Kidney epithelial cell (primary cell): Measurements from ENCODE around the gene ZSWIM6. TPM values are rescaled to one million over a fixed set of nuclear protein-coding genes. Genes with fewer than 3 reads are reported as not detected.
"Not testable (repeated sequence)": the region's sequence is repeated elsewhere in the genome, so short reads cannot be mapped to it uniquely, and the experiment has no call there.

ENCODE experiments used
- DNase-seq: peaks from one replicate; pipeline ENCODE4 v3.0.0-alpha.2; 2010; ENCODE audit warnings: low read depth
- H3K27me3 ChIP-seq: 2 replicates; pipeline ENCODE4 v1.6.0; 2011; ENCODE audit warnings: low read length; ENCODE audit not compliant: control insufficient read depth, insufficient read depth
- H3K36me3 ChIP-seq: 2 replicates; pipeline ENCODE4 v1.5.1; 2011; ENCODE audit warnings: low read length; ENCODE audit not compliant: control insufficient read depth, insufficient read depth
- H3K4me3 ChIP-seq: 2 replicates; pipeline ENCODE4 v1.5.1; 2011; ENCODE audit warnings: low read depth, mild to moderate bottlenecking, control low read depth, low read length
- total RNA-seq: library from RNA; depleted of rRNA; stranded (reverse); fragments of >200 nt; gene quantifications from 2 replicates; pipeline ENCODE4 v1.2.3, GENCODE V29; 2015
- TF ChIP-seq, protein P1 (sequence below): IDR thresholded peaks from 2 replicates; pipeline ENCODE4 v1.5.1; 2011; ENCODE audit warnings: mild to moderate bottlenecking, moderate library complexity, low read length, control low read depth, inconsistent platforms; ENCODE audit not compliant: insufficient read depth, poor library complexity, severe bottlenecking

Gene ZSWIM6
- total RNA-seq, 1 donor from 2014 or later = 18.5 TPM

DNA sequence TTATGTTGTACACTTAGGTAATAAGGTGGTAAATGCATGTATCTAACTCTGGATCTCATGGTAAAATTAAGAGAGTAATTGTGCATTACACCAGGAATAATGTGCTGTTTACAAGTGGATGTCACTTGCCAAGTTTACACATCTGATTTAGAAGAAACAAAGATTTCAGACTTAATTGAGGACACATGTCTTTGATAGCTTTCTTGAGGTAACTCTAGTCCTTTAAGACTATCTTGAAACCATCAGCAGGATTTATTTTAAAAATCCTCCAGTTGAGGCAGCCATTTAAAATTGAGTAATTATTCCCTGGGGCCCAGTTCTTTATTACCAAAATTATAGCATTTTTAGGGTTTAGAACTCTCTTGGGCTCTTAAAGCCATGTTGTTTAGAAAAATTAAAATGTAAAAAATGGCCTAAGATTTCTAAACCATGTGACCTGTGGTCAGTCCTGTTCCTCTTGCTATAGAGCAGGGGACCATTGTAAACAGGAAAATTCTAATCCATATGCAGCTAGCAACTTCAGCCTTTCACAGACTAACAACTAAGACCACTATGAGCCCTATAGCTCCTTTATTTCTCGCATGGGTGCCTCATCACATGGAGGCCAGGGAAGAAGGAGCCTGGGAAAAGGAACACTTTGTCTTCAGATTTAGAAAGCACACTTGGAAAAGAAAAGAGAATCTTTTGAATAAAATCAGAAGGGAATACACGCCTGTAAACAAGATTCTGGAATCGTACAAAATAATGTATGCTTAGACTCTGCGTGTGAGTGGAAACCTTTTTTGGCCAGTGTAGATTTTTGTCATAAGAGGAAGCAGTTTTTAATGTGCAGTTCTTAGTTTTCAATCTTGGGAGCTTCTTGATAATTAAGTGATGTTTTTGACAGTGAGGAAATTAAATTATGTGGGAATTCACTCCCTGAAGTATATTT lies 71.2 kb downstream of the ZSWIM6 start:
- TF ChIP-seq, protein P1, sequence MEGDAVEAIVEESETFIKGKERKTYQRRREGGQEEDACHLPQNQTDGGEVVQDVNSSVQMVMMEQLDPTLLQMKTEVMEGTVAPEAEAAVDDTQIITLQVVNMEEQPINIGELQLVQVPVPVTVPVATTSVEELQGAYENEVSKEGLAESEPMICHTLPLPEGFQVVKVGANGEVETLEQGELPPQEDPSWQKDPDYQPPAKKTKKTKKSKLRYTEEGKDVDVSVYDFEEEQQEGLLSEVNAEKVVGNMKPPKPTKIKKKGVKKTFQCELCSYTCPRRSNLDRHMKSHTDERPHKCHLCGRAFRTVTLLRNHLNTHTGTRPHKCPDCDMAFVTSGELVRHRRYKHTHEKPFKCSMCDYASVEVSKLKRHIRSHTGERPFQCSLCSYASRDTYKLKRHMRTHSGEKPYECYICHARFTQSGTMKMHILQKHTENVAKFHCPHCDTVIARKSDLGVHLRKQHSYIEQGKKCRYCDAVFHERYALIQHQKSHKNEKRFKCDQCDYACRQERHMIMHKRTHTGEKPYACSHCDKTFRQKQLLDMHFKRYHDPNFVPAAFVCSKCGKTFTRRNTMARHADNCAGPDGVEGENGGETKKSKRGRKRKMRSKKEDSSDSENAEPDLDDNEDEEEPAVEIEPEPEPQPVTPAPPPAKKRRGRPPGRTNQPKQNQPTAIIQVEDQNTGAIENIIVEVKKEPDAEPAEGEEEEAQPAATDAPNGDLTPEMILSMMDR = no peak
- Histone ChIP-seq H3K36me3 (no peaks in the 10 kb centered on the region), H3K27me3 (no peaks in the 10 kb centered on the region), H3K4me3 (no peak overlapping the region)
- no peak for DNase-seq

GRCh38 chr5:61405511-61406295 lies 73.6 kb downstream of the ZSWIM6 start:
- TF ChIP-seq, protein P1 = no peak
- no peak for DNase-seq
- Histone ChIP-seq H3K27me3 (no peaks in the 10 kb centered on the region), H3K4me3 (no peak overlapping the region), H3K36me3 (no peaks in the 10 kb centered on the region)

GRCh38 chr5:61406497-61406896 lies 74.4 kb downstream of the ZSWIM6 start:
- H3K4me3 ChIP-seq, DNase-seq, H3K27me3 ChIP-seq, H3K36me3 ChIP-seq: not testable (repeated sequence)

DNA sequence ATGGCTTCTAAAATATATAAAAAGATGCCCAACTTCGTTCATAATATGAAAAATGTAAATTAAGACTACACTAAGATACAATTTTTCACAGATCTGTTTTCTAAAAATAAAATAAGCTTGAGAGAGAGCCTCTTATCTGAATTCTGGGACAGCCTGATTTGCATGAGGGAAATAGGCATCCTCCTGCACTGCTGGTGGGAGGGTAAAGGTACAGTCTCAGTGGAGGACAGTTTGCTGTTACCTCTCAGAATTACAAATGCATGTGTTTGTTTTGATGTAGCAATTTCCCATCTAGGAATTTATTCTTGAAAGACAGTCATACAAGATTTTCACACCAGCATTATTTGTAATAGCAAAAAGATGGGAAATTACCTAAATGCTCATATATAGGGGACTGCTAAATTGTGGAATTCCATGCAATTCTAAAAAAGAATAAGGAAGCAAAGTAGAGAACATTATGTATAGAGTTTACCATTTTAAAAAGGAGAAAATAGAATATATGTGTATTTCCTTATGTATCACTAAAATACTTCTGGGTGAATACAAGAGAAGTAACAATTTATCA lies 75.7 kb downstream of the ZSWIM6 start:
- H3K36me3 ChIP-seq = no peaks in the 10 kb centered on the region
- no peak for DNase-seq
- no peak overlapping the region for H3K4me3 ChIP-seq
- H3K27me3 ChIP-seq = no peaks in the 10 kb centered on the region
- TF ChIP-seq, protein P1 = no peak

GRCh38 chr5:61408476-61409168 lies 76.6 kb downstream of the ZSWIM6 start:
- DNase-seq = peak; percentile 98
- no peaks in the 10 kb centered on the region for H3K36me3 ChIP-seq
- H3K27me3 ChIP-seq = no peaks in the 10 kb centered on the region
- peak overlapping the region; percentile 10 for H3K4me3 ChIP-seq
- TF ChIP-seq, protein P1 = no peak

DNA sequence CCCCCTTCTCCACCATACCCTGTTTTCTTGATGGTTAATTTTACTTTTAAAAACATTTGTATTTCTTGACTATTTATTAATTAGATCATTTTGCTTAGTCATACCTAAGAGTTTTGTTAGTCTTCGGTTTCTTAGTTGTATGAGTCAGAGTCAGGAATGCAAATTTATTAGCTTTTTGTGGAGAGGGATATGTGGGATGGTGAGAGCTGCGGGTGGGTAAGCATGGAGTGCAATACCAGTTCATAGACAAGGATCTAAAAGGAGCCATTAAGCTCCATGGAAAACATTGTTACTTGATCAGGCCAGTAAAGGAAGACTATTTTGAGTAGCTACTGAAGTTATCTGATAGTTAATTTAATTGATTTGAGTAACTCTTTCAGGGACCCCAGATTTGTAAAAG lies 77.5 kb downstream of the ZSWIM6 start:
- peak; percentile 96 for DNase-seq
- Histone ChIP-seq H3K4me3 (no peak overlapping the region), H3K27me3 (no peaks in the 10 kb centered on the region), H3K36me3 (no peaks in the 10 kb centered on the region)
- TF ChIP-seq, protein P1 = no peak
